NCI-H146 treated with DMSO at 0.1 percent for 48 hours (cell line): ENCODE measurements around the gene TTC38.
A peak's percentile ranks its signal among the peaks of the same experiment; 100 is the strongest.
"Not testable (repeated sequence)": the region's sequence is repeated elsewhere in the genome, so short reads cannot be mapped to it uniquely, and the experiment has no call there.

Experiments
- DNase-seq: peaks from one replicate; lab custom pipeline; 2025; ENCODE audit not compliant: unreplicated experiment; lab: John Stamatoyannopoulos, UW

TTC38 gene

DNA sequence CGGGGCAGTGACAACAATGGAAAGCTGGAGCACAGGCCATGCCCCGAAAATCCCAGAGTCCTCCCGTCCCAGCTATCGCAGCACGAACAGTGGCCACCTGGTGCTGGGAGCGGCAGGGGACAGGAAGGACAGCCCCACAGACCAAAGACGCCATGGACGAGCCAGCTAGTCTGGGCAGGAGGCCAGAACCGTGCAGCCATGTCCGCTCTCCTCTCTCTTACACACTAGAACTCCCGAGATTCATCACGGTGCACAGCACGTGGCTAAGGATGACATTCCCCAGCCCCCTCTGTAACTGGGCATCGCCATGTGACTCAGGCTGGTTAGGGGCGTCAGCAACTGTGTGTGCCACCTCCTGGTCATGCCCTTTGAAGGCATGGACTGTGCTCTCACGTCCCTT lies 22.3 kb upstream of the TTC38 start:
- DNase-seq = peak; percentile 6

DNA sequence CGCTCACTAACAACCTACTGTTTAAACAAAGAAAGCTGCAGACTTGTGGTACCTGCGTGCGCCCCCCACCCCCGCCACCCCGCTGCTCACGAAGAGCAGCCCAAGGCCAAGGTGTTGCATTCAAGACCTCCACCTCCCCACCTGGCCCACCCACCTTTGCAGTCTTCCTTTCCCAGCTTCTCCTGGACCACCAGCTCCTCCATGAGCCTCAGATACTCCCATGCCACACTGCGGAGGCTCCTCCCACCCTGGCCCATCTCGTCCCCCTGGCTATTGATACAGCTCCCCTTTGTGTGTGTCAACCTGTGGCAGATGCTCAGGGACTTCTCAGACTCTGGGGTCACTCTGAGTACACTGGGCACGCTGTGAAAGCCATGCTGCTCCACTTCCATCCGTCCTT lies 21.6 kb upstream of the TTC38 start:
- DNase-seq = no peak

DNA sequence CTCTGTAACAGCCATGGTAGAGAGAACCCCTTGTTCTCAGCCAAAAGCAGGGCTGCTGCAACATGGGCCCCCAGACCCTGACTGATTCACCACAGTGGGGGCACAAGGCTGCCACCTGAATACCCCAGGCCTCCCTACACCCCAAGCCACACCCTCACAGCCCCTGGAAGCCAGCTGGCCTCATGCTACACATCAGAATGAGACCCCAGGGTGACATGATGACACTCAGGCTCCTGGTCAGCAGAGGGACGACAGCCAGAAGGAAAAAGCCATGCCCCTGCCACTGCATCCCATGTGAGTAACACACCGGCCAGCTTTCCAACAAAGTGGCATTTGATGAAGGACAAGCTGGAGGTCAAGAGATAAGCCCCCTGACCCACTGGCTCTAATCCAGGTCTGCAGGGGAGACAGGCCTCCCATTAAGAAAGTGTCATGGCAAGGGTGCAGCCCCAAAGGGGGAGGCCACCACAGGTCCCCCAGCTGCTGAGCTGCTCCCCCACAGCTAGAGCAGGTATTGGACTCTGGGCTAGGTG lies 20.3 kb upstream of the TTC38 start:
- DNase-seq = no peak

DNA sequence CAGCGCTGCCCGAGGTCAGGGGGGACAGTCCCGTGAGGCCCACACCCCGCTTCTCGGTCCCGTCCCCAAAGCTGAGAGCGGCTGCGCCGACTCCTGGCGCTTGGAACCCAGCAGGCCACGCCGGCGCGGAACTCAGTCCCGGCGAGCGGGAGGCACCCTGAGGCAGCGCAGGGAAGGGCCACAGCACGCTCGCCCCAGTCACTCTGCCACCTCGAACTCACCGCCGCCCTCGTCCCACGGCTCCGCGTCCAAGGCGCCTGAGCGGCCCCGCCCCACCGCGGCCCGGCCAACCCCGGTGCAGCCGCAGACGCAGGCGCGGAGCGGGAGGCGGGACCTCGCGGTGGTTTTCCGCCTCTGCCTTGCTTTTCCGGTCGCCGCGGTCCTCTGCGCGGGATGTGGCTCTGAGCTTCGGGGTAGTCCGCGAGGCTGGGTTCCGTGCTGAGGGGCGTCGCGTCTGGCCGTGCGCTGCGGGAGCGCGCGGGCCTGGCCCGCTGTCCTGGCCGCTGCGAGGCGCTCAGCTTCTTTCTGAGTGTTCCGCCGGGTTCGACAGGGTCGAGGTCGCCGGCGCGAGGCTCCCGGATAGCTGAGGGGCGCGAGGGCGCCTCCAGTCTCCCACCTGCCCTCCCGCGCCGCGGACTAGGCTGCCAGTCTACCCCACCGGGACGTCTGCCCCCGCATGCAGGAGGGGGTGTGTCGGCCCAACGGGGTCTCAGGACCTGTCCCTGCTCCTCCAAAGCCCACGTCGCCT lies 17.6 kb upstream of the TTC38 start, which contains the start of gene CDPF1:
Gene CDPF1 (minus strand): TSS at position 259 of the 748 bp plus-strand sequence. CDS start 2,009 bp downstream, outside the sequence.
- peak; percentile 54 for DNase-seq

DNA sequence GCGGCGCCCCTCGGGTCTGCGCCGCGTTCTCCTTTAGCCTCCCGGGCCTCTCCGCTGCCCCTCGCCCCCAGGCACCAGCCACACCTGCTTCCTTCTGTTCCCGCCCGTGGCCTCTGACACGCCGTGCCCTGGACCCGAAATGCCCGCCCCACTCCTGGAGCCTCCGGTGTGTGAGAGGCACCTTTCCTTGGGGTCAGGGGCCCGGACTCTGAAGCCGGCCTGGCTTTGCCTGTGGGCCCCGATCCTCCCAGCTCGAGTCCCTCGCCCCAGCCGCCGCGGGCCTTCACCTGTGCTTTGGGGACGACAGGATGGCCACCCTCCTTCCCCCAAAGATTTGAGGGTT lies 17.1 kb upstream of the TTC38 start:
- no peak for DNase-seq

DNA sequence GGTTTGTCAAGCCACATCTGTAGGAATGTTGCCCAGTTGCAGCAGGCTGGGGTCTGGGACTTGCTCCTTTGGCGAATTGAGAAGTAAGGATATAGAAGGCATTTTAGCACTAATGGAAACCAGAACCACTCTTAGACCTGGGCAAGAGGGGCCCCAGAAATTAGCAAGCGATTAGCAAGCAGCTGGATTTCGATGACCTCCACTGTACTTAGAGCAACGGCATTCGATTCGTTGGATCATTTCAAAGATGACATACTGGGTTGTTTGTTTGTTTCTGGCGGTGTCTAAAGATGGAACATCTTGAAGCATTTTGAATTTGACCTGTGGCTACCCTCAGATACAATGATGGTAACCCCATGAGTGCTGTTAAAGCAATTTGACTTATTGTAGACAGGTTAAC lies 16.5 kb upstream of the TTC38 start:
- DNase-seq = no peak

DNA sequence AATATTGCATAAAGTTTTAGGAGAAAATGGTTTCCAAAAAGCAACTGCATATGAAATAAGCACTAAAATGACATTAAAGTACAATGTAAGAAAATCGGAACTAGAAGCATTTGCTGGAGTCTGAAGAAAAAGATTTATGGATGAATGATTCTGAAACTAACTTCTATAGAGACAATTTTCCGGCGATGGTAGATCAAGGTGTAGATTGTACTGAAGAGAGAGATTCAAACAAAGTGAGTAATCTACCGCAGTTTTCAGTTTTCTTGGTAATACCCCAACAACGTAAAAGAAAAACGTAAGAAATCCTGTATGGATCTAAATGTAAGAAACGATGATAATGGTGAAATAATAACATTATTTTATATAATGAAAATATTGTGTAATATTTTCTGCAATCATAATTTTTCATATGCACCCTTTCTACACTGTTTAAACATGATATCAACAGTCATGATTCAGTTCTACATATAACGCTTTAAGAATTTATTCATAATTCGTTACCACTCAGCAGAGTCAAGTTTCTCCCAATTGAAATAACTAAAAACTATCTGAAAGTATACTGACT lies 15.9 kb upstream of the TTC38 start:
- no peak for DNase-seq

DNA sequence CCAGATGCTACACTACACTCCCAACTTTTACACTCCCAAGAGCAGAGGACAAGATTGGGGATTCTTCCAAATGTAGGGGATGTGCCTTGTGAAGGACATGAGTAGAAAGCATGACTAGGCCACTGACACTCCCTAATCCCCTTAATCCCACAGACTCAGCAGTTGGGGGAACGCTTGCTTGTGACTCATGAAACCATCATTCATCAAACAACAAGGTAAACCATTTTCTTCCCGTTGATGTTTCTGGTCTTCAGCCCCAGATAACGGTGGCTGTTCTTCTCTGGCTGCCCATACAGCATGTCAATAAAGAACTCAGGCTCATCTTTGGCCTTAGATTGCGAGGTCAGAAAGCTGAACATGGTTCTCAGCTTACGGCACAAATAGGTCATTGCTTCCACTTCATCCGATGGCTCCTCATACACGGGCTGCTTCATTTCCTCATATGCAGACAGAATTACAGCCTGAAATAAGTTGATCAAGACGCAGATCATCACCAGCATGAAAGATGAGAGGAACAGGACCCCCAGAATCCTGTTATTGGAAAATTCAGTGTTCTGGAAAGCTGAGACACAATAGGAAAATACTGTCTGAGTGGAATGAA lies 11.3 kb upstream of the TTC38 start:
- DNase-seq = no peak

DNA sequence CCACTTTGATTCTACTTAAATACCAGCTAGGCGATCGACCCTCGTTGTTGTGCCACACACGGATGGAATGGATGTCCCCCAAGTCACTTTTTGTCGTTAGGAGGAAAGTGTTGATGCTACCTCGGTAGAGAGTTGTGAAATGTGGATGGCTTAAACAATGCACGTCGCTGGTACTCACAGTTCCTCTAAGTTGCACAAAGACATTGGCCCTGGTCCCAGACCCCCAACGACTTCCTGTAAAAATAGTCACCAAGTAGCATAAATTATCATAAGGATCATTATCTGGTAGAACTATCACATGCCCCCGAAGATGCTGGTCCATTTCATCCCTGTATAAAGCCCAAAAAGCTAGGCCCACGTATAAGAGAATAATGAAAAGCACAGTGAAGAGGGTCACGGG lies 8.4 kb upstream of the TTC38 start:
- no peak for DNase-seq

DNA sequence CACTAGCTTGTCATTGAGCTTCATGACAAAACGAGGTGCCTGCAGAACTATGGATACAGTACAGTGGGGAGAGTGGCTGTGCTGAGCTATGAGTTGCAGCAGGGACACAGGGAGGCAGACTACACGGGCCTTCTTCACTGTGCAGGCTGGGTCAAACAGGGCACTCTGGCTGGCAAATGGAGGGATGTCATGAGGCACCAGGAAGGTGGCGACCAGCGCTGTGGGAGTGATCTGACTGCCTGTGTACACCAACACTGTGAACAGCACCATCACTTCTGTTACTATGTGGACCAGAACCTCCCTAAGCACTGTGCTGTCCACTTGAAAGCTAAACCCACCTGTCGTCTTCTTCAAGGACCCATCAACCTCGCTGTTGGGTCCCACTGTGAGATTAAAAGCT lies 7.8 kb upstream of the TTC38 start:
- DNase-seq = no peak

DNA sequence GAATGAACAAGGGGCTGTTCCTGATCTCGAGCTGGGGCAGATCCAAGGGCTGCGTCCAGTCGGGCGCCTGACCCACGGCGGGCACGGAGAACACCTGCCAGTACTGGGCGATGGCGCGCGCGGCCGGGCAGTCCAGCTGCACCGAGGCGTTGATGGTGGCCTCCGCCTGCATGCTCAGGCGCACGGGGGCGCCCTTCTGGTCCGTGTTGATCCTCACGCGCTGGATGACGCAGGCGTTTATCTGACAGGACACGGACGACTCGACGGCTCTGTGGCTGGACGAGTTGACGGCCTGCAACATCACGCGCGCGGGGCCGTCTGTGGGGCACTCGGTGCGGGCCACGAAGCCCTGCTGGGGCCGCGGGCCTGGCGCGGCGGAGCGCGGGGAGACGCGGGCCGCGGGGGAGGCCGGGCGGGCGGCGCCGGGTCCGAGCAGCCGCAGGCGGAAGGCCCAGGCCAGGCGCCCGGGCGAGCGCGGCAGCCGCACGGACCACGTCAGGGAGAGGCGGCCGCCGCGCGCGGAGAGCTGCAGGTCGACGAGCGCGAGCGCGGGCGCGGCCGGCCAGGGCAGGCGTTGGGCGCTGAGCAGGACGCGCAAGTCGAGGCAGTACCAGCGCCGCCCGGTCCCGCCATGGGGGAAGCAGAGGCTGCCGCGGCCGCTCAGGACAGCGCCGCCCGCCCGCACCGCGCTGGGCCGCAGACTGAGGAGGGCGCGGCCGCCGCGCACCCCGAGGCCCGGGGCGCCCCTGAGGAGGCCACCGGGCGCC lies 5.2 kb upstream of the TTC38 start:
- DNase-seq = no peak

DNA sequence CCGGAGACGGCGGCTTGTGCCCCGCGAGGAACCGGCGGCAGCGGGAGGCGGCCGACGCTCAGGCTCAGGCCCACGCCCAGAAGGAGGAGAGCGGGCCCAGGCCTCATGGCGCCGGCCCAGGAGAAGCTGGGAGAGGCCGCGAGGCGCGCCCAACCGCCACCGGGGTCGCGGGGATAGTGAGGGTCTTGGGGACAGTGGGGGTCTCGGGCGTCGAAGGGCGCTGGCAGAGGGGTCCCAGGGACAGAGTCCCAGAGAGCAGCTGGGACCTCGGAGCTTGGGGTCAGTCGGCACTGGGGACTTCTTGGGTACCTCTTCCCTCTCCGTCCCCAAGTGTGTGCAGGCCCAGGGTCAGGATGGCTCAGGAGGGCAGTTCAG lies 4.6 kb upstream of the TTC38 start, which contains the start of gene PKDREJ:
Gene PKDREJ (minus strand): TSS at position 128 of the 375 bp plus-strand sequence. CDS start 21 bp downstream, at position 107.
- DNase-seq = no peak

DNA sequence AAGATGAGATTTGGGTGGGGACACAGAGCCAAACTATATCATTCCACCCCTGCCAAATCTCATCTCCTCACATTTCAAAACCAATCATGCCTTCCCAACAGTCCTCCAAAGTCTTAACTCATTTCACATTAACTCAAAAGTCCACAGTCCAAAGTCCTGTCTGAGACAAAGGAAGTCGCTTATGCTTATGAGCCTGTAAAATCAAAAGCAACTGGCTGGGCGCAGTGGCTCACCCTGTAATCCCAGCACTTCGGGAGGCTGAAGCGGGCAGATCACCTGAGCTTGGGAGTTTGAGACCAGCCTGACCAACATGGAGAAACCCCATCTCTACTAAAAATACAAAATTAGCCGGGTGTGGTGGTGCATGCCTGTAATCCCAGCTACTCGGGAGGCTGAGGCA lies 3.3 kb upstream of the TTC38 start:
- not testable (repeated sequence) for DNase-seq

DNA sequence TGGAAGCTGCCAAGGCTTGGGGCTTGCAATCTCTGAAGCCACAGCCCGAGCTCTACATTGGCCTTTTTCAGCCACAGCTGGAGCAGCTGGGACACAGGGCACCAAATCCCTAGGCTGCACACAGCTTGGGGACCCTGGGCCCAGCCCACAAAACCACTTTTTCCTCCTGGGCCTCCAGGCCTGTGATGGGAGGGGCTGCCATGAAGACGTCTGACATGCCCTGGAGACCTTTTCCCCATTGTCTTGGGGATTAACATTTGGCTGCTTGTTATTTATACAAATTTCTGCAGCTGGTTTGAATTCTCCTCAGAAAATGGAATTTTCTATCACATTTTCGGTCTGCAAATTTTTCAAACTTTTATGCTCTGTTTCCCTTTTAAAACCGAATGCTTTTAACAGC lies 2.2 kb upstream of the TTC38 start:
- DNase-seq = not testable (repeated sequence)

DNA sequence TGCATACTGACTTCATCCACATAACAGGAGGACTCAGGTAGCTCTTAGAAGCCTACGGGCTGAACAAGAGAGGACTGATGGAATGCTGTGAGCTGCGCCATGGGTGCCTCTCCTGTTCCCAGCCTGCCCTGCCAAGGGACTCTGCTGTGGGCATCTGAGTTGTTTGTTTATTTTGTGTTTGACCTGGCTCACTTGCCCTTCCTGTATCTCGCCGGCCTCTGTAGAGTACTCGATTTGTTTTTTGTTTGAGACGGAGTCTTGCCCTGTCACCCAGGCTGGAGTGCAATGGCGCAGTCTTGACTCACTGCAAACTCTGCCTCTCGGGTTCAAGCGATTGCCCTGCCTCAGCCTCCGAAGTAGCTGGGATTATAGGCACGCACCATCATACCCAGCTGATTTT lies 1.8 kb downstream of the TTC38 start:
- no peak for DNase-seq

DNA sequence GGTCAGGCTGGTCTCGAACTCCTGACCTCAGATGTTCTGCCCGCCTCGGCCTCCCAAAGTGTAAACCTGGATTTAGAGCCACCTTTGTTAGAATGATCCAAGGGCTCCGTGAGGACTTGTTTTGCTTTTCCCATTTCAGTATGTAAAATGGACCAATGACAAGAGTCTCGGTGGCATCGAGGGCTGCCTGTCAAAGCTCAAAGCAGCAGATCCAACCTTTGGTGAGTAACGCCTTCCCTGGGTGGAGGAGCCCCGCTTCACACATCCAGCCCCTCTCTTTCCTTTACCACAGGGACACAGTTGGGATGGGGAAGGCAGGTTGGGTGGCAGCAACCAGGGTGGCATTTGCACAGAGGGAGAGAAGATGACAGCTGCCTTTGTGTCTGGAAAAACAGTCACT lies 4.4 kb downstream of the TTC38 start:
- no peak for DNase-seq

DNA sequence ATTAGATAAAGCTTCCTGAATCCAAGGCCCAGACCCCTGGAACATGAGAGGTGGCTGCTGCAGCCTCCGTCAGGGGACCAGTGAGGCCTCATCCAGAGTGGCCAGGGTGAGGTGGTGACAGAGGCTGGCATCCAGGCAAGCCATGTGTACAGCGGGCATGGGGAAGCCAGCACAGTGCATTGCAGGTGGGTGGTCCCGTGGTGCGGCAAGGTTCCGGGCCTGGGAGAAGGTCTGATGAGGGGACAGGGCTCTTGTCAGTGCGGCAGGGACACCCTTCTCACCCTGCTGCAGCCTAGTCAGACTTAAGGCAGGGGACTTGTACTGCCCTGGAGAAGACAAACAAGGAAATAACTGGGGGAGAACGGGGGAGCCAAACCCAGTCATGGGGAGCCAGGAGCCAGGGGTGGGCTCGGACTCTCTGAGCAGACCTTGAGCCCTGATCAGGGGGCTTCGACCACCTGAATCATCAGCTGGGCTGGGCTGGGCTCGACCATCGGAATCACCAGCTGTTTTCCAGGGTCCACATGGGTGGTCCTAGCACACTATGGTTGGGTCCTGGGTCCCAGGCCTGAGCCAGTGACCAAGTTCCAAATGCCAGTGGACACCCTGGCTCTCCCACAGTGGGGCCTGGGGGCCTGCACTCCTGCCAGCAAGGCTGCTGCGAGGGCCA lies 5.1 kb downstream of the TTC38 start:
- no peak for DNase-seq

DNA sequence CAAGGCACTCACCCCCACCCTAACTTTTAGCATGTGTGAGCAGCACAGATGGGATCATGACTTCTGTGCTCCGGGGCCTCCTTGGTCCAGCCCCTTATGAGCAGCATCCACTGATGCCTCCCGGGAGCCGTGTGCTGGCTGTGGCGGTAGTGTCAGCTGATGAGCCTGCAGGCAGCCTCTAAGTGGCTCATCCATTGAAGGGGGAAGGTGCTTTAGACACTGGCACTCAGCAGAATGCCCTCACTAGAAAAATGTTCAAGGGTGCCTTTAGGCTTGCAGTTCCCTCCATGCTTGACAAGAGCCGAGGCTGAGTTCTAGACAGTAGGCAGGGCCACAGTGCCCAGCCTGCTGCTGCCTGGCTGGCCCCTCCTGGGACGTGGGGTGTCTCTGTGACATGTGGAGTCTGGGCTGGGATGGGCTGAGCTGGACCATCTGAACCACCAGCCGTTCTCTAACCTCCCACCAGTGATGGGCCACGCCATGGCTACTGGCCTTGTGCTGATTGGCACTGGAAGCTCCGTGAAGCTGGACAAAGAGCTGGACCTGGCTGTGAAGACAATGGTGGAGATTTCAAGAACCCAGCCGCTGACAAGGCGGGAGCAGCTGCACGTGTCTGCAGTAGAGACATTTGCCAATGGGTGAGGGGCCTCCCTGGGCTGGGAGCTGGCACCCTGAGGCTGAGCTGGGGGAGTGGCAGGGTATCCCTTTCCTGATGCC lies 5.8 kb downstream of the TTC38 start:
- DNase-seq = no peak

DNA sequence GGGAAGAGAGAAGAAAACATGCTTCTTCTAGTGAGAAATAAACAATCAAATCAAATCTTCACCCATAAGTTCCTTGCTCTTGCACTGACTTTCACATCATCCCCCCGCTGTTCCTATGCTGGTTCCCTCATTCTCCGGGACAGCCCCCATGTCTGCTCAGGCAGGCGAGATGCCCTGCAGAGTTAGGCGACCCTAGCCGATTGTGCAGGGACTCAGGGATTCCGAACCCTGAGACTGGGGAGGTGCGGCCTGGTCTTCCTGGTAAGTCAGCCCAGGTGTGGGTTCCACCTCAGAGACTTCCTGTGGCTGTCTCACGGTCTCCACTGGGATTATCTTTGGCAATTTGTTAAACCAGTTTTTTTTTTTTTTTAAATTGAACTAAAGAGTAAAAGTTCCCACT lies 6.6 kb downstream of the TTC38 start:
- DNase-seq = no peak

DNA sequence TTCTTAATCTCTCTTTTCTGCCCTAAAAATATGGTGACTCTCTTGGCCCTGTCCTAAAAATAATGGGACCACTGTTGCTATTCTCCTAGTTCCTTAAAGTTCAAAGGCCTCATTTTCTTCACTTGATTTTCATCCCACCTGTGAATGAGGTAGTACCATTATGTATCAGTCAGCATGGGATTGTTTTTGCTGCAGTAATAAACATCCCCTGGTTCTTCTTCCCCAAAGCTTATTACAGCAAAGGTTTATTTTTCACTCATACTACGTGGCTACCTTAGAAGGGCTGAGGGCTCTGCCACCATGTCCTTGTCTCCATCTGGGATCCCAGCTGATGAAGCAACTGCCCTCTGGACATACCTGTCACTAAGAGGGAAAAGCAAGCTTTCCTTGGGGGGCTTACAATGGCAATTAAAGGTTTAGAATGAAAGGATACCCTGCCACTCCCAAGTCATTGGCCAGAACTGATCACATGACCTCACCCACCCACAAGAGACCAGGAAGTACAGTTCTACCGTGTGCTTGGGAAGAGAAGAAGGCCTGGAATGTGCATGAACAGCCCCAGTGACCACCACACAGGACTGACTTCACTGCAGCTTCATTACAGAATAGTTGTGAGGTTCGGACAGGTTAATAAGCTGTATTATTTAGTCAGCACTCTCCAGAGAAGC lies 7.8 kb downstream of the TTC38 start:
- DNase-seq = no peak
